Effector memory CD4-positive, alpha-beta T cell (primary cell): Measurements from ENCODE around the gene ANTKMT.
"Not testable (repeated sequence)": the region's sequence is repeated elsewhere in the genome, so short reads cannot be mapped to it uniquely, and the experiment has no call there.

Experiments used
- DNase-seq, 3 donors: peaks; one replicate each; pipeline ENCODE4 v3.0.0-alpha.2; 2020
- H3K27ac ChIP-seq: 2 replicates; pipeline ENCODE4 v1.7.0; 2013; ENCODE audit warnings: mild to moderate bottlenecking, low read length, moderate library complexity; ENCODE audit not compliant: insufficient read depth, poor library complexity, severe bottlenecking
- H3K27me3 ChIP-seq: replicated peaks from 2 replicates; pipeline ENCODE4 v1.7.0; 2013; ENCODE audit warnings: mild to moderate bottlenecking, low read length; ENCODE audit not compliant: insufficient read depth, control insufficient read depth, poor library complexity, severe bottlenecking
- H3K36me3 ChIP-seq: 2 replicates; pipeline ENCODE4 v1.7.0; 2013; ENCODE audit warnings: mild to moderate bottlenecking, low read length, moderate library complexity; ENCODE audit not compliant: control insufficient read depth, insufficient read depth
- H3K4me1 ChIP-seq: 2 replicates; pipeline ENCODE4 v1.7.0; 2013; ENCODE audit warnings: low read length, mild to moderate bottlenecking; ENCODE audit not compliant: control insufficient read depth, insufficient read depth, poor library complexity, severe bottlenecking
- H3K4me3 ChIP-seq: 2 replicates; pipeline ENCODE4 v1.7.0; 2013; ENCODE audit warnings: low read length, low read depth, mild to moderate bottlenecking; ENCODE audit not compliant: insufficient read depth, poor library complexity, severe bottlenecking
- H3K9me3 ChIP-seq: 2 replicates; pipeline ENCODE4 v1.7.0; 2013; ENCODE audit warnings: mild to moderate bottlenecking, low read length, moderate library complexity; ENCODE audit not compliant: control insufficient read depth

The ANTKMT gene

GRCh38 chr16:689175-689897 is 31.6 kb upstream of the ANTKMT start:
- H3K27me3 ChIP-seq, result no peaks in the 10 kb centered on the region
- H3K27ac ChIP-seq, result peak overlapping the region; percentile 78
- H3K36me3 ChIP-seq, result peaks cover 10% of the 10 kb centered on the region
- H3K4me3 ChIP-seq, result peak overlapping the region; percentile 85
- no peaks in the 10 kb centered on the region for H3K9me3 ChIP-seq
- no peak for DNase-seq
- peaks cover 29% of the 10 kb centered on the region for H3K4me1 ChIP-seq

- not testable (repeated sequence) for H3K27ac ChIP-seq, H3K9me3 ChIP-seq, H3K27me3 ChIP-seq, H3K36me3 ChIP-seq, H3K4me3 ChIP-seq, DNase-seq
- peaks cover 35% of the 10 kb centered on the region for H3K4me1 ChIP-seq
Measured at GRCh38 chr16:691242-691641, 29.7 kb upstream of the ANTKMT start.

- no peaks in the 10 kb centered on the region for H3K9me3 ChIP-seq
- H3K27ac ChIP-seq, result no peak overlapping the region
Measured at GRCh38 chr16:692356-693108, 28.4 kb upstream of the ANTKMT start.

GRCh38 chr16:693364-693763 is 27.6 kb upstream of the ANTKMT start:
- no peak overlapping the region for H3K27ac ChIP-seq
- H3K4me3 ChIP-seq, result no peak overlapping the region
- H3K9me3 ChIP-seq, result no peaks in the 10 kb centered on the region
- no peak for DNase-seq
- no peaks in the 10 kb centered on the region for H3K36me3 ChIP-seq
- H3K4me1 ChIP-seq, result peaks cover 38% of the 10 kb centered on the region
- H3K27me3 ChIP-seq, result no peaks in the 10 kb centered on the region

More at GRCh38 chr16:692356-693108, 28.4 kb upstream of the ANTKMT start:
- DNase-seq, result no peak
- Histone ChIP-seq H3K27me3 (no peaks in the 10 kb centered on the region), H3K4me3 (no peak overlapping the region), H3K4me1 (peaks cover 38% of the 10 kb centered on the region), H3K36me3 (no peaks in the 10 kb centered on the region)

- Histone ChIP-seq H3K4me1 (peaks cover 38% of the 10 kb centered on the region), H3K27me3 (no peaks in the 10 kb centered on the region), H3K4me3 (no peak overlapping the region), H3K9me3 (no peaks in the 10 kb centered on the region), H3K36me3 (no peaks in the 10 kb centered on the region), H3K27ac (no peak overlapping the region)
- DNase-seq, result no peak
Measured at GRCh38 chr16:693766-694165, 27.2 kb upstream of the ANTKMT start.

GRCh38 chr16:694187-694862 is 26.6 kb upstream of the ANTKMT start:
- no peak for DNase-seq
- H3K27me3 ChIP-seq, result no peaks in the 10 kb centered on the region
- peak overlapping the region; percentile 62 for H3K27ac ChIP-seq
- H3K36me3 ChIP-seq, result no peaks in the 10 kb centered on the region
- H3K4me1 ChIP-seq, result peaks cover 39% of the 10 kb centered on the region
- peak overlapping the region; percentile 62 for H3K4me3 ChIP-seq
- H3K9me3 ChIP-seq, result no peaks in the 10 kb centered on the region

GRCh38 chr16:694863-695354 is 26.0 kb upstream of the ANTKMT start:
- Histone ChIP-seq H3K27me3 (no peaks in the 10 kb centered on the region), H3K4me3 (peak overlapping the region; percentile 62), H3K36me3 (no peaks in the 10 kb centered on the region), H3K4me1 (peaks cover 39% of the 10 kb centered on the region), H3K27ac (peak overlapping the region; percentile 62), H3K9me3 (no peaks in the 10 kb centered on the region)
- DNase-seq, result peak in 1 of 3 donors; percentile 46

- Histone ChIP-seq H3K27ac (no peak overlapping the region), H3K4me1 (peaks cover 42% of the 10 kb centered on the region), H3K9me3 (no peaks in the 10 kb centered on the region), H3K4me3 (peak overlapping the region; percentile 63), H3K27me3 (no peaks in the 10 kb centered on the region), H3K36me3 (no peaks in the 10 kb centered on the region)
- peak; percentile 26 to 56 (median 55) for DNase-seq
Measured at GRCh38 chr16:695355-696089, 25.4 kb upstream of the ANTKMT start.

- Histone ChIP-seq H3K36me3 (no peaks in the 10 kb centered on the region), H3K27ac (no peak overlapping the region), H3K9me3 (no peaks in the 10 kb centered on the region), H3K4me3 (peak overlapping the region; percentile 17), H3K27me3 (peaks cover 26% of the 10 kb centered on the region), H3K4me1 (peaks cover 54% of the 10 kb centered on the region)
- no peak for DNase-seq
Measured at GRCh38 chr16:698911-699671, 21.9 kb upstream of the ANTKMT start.
